Adipocyte (in vitro differentiated cells): Measurements from ENCODE around the gene RAD9A.

ENCODE experiments used
- DNase-seq: peaks from one replicate; pipeline ENCODE4 v3.0.0-alpha.2; 2015; ENCODE audit warnings: low read depth
- H3K27me3 ChIP-seq: replicated peaks from 2 replicates; pipeline ENCODE4 v1.7.0; 2013; ENCODE audit warnings: mild to moderate bottlenecking, low read length, moderate library complexity; ENCODE audit not compliant: control insufficient read depth, insufficient read depth
- H3K36me3 ChIP-seq: 2 replicates; pipeline ENCODE4 v1.7.0; 2013; ENCODE audit warnings: low read length, mild to moderate bottlenecking, moderate library complexity; ENCODE audit not compliant: control insufficient read depth, insufficient read depth, severe bottlenecking
- H3K4me1 ChIP-seq: 2 replicates; pipeline ENCODE4 v1.7.0; 2013; ENCODE audit warnings: mild to moderate bottlenecking, low read length, moderate library complexity; ENCODE audit not compliant: control insufficient read depth, insufficient read depth
- H3K4me3 ChIP-seq: 2 replicates; pipeline ENCODE4 v1.7.0; 2013; ENCODE audit warnings: mild to moderate bottlenecking, low read length, moderate library complexity
- H3K9ac ChIP-seq: 2 replicates; pipeline ENCODE4 v1.7.0; 2013; ENCODE audit warnings: mild to moderate bottlenecking, low read length, moderate library complexity
- H3K9me3 ChIP-seq: 2 replicates; pipeline ENCODE4 v1.7.0; 2013; ENCODE audit warnings: mild to moderate bottlenecking, low read length, moderate library complexity; ENCODE audit not compliant: control insufficient read depth

RAD9A gene

DNA sequence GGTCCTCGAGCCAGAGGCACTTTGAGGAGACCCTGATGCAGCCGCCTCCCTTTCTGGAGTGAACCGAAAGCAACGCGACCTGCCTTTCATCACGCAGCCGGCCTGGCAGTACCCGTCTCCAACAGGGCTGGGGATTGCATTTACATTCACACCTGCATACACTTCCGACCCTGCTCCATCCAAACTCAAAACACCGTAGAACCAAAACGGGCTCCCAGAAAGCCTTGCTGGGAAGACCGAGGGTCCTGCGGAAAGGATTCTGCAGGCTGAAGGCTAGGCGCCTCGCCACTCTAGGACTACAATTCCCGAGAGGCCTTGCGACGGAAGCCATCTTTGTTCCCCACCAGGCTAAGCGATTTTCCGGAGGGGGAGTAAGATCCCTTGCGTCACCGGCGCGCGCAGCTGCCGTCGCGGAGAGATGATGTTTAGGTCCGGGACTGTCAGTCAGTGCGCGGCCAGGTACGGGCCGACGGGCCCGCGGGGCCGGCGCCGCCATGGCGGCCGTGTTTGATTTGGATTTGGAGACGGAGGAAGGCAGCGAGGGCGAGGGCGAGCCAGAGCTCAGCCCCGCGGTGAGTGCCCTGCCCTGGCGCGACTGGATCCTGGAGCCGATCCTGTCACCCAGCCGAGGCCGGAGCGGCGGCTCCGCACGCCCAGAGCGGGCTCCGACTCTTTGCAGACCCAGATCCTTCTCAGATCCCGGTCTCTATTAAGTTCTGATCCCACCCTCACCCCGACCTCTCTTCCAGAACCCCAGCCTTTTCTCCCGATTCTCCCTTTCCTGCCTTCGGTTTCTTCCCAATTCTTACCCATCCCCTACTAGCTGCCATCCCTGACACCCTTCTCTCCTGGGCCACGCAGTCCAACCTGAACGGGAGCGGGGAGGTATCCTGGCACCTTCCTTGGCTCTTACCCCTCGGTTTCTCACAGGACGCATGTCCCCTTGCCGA lies 36.5 kb downstream of the RAD9A start, which contains the start of gene RPS6KB2:
Gene RPS6KB2, plus strand, starts transcription at position 443 of the 950 bp plus-strand sequence. Its CDS starts 52 bp downstream, at position 495.
- Histone ChIP-seq H3K9me3 (no peaks in the 10 kb centered on the region), H3K36me3 (peaks cover 23% of the 10 kb centered on the region), H3K4me1 (peaks cover 10% of the 10 kb centered on the region), H3K9ac (peak within 1 kb of the TSS; percentile 99), H3K27me3 (no peaks in the 10 kb centered on the region), H3K4me3 (peak within 1 kb of the TSS; percentile 100)
- peak; percentile 99 for DNase-seq

DNA sequence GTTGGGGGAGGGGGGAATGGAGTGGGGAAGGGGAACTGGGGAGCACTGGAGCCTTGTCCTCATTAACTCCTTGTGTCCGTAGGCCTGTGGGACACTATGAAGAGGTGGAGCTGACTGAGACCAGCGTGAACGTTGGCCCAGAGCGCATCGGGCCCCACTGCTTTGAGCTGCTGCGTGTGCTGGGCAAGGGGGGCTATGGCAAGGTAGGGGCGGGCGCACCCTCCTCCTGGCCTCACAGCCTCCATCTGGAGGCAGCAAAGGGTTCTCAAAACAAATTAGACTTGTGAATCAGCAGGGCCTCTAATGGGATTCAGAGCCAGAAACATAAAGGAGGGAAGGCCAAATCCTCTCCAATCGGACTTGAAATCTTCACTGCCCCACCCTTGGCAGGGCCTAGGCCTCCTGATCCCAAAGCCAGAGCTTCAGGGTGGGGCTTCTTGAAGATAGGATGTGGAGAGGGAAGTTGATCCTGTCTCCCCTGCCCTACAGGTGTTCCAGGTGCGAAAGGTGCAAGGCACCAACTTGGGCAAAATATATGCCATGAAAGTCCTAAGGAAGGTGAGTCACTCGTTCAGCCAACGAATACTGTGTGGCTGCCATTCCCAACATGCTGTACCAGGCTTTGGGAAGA lies 37.4 kb downstream of the RAD9A start:
- H3K27me3 ChIP-seq, result no peaks in the 10 kb centered on the region
- no peak for DNase-seq
- peak overlapping the region; percentile 99 for H3K9ac ChIP-seq

GRCh38 chr11:67429722-67430121 lies 37.9 kb downstream of the RAD9A start:
- H3K4me1 ChIP-seq, result peaks cover 10% of the 10 kb centered on the region
- H3K36me3 ChIP-seq, result peaks cover 37% of the 10 kb centered on the region
- H3K4me3 ChIP-seq, result peak overlapping the region; percentile 100
- no peak overlapping the region for H3K9ac ChIP-seq
- no peaks in the 10 kb centered on the region for H3K9me3 ChIP-seq
- H3K27me3 ChIP-seq, result no peaks in the 10 kb centered on the region
- DNase-seq, result no peak

More for the DNA sequence above, 37.4 kb downstream of the RAD9A start:
- H3K36me3 ChIP-seq, result peaks cover 32% of the 10 kb centered on the region
- H3K9me3 ChIP-seq, result no peaks in the 10 kb centered on the region
- H3K4me1 ChIP-seq, result peaks cover 10% of the 10 kb centered on the region
- H3K4me3 ChIP-seq, result peak overlapping the region; percentile 100

GRCh38 chr11:67431346-67432249 lies 39.8 kb downstream of the RAD9A start:
- Histone ChIP-seq H3K36me3 (peaks cover 46% of the 10 kb centered on the region), H3K4me1 (peaks cover 10% of the 10 kb centered on the region)
- DNase-seq, result no peak

GRCh38 chr11:67432655-67433349 lies 41.0 kb downstream of the RAD9A start:
- Histone ChIP-seq H3K4me3 (no peak overlapping the region), H3K9ac (no peak overlapping the region), H3K27me3 (no peaks in the 10 kb centered on the region), H3K9me3 (no peaks in the 10 kb centered on the region), H3K36me3 (peaks cover 49% of the 10 kb centered on the region), H3K4me1 (peaks cover 6% of the 10 kb centered on the region)
- DNase-seq, result no peak

More at GRCh38 chr11:67431346-67432249, 39.8 kb downstream of the RAD9A start:
- Histone ChIP-seq H3K4me3 (no peak overlapping the region), H3K27me3 (no peaks in the 10 kb centered on the region), H3K9ac (no peak overlapping the region), H3K9me3 (no peaks in the 10 kb centered on the region)

- H3K9ac ChIP-seq, result no peak overlapping the region
- peaks cover 6% of the 10 kb centered on the region for H3K4me1 ChIP-seq
- H3K9me3 ChIP-seq, result no peaks in the 10 kb centered on the region
- no peak for DNase-seq
- H3K27me3 ChIP-seq, result no peaks in the 10 kb centered on the region
- peaks cover 55% of the 10 kb centered on the region for H3K36me3 ChIP-seq
- H3K4me3 ChIP-seq, result no peak overlapping the region
Observed at GRCh38 chr11:67433536-67434394, 42.0 kb downstream of the RAD9A start.

- H3K36me3 ChIP-seq, result peaks cover 60% of the 10 kb centered on the region
- H3K4me1 ChIP-seq, result peaks cover 7% of the 10 kb centered on the region
- H3K27me3 ChIP-seq, result no peaks in the 10 kb centered on the region
- H3K4me3 ChIP-seq, result no peak overlapping the region
- no peak overlapping the region for H3K9ac ChIP-seq
- no peak for DNase-seq
- H3K9me3 ChIP-seq, result no peaks in the 10 kb centered on the region
Observed at GRCh38 chr11:67434395-67434881, 42.7 kb downstream of the RAD9A start.

GRCh38 chr11:67435031-67435726 lies 43.4 kb downstream of the RAD9A start:
- DNase-seq, result no peak
- peaks cover 61% of the 10 kb centered on the region for H3K36me3 ChIP-seq
- no peak overlapping the region for H3K4me3 ChIP-seq
- no peaks in the 10 kb centered on the region for H3K9me3 ChIP-seq
- no peaks in the 10 kb centered on the region for H3K27me3 ChIP-seq
- H3K9ac ChIP-seq, result no peak overlapping the region
- H3K4me1 ChIP-seq, result peaks cover 9% of the 10 kb centered on the region

GRCh38 chr11:67435727-67436458 lies 44.1 kb downstream of the RAD9A start:
- no peak overlapping the region for H3K4me3 ChIP-seq
- DNase-seq, result no peak
- no peak overlapping the region for H3K9ac ChIP-seq
- H3K36me3 ChIP-seq, result peaks cover 66% of the 10 kb centered on the region
- H3K4me1 ChIP-seq, result peaks cover 9% of the 10 kb centered on the region
- H3K27me3 ChIP-seq, result no peaks in the 10 kb centered on the region
- H3K9me3 ChIP-seq, result no peaks in the 10 kb centered on the region
